ENCODE measurements around the gene MISP3.

The MISP3 gene

DNA sequence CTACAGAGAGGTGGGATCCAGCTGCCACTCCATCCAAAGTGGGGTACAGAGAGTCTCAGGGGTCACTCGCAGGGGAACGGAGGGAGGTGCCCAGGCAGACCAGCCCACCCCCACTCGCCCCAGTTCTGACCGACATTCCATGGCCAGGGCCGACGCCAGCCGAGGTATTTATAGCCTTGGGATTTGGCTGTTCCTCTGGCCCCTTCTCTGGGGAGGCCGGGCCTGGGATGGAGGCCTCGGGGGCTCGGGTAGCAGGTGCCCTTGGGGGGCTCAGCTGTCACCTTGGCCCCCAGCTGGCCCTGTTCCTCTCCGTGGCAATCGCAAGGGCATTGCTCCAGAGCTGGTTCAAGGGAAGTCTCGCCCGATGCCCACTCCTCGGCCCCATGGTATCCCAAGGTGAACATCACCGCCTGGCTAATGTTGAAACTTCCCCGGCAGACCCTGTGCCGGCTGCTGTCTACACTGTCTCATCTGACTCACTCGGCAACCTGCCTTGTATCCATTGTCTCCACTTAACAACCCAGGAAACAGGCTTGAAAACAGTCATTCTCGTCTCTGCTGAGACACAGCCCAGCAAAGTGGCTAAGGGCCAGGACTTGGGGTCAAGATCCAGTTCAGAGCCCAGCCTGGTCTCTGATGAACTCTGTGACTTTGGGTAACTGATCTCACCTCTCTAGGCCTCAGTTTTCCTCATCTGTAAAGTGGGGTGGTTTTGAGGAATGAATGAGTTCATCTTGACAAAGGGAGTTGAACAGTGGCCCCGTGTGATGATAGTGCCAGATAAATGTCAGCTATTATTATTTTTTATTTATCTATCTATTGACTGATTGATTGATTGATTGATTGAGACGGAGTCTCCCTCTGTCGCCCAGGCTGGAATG, 35.2 kb downstream of the MISP3 start:
- no peaks in the 10 kb centered on the region for H3K9me3 ChIP-seq (ENCODE audit: severe bottlenecking)
- H3K27me3 ChIP-seq (ENCODE audit: insufficient read depth, poor library complexity, severe bottlenecking), result no peaks in the 10 kb centered on the region
- DNase-seq (ENCODE audit: low spot score), result no peak
- no peak overlapping the region for H3K4me3 ChIP-seq (ENCODE audit: severe bottlenecking)
- TF ChIP-seq, protein P1, sequence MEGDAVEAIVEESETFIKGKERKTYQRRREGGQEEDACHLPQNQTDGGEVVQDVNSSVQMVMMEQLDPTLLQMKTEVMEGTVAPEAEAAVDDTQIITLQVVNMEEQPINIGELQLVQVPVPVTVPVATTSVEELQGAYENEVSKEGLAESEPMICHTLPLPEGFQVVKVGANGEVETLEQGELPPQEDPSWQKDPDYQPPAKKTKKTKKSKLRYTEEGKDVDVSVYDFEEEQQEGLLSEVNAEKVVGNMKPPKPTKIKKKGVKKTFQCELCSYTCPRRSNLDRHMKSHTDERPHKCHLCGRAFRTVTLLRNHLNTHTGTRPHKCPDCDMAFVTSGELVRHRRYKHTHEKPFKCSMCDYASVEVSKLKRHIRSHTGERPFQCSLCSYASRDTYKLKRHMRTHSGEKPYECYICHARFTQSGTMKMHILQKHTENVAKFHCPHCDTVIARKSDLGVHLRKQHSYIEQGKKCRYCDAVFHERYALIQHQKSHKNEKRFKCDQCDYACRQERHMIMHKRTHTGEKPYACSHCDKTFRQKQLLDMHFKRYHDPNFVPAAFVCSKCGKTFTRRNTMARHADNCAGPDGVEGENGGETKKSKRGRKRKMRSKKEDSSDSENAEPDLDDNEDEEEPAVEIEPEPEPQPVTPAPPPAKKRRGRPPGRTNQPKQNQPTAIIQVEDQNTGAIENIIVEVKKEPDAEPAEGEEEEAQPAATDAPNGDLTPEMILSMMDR (IDR thresholded peaks at IDR 0.05; ENCODE audit: poor library complexity, severe bottlenecking), result no peak
- H3K27ac ChIP-seq (ENCODE audit: poor library complexity, severe bottlenecking), result no peak overlapping the region
- H3K4me1 ChIP-seq (ENCODE audit: insufficient read depth, poor library complexity, severe bottlenecking), result no peaks in the 10 kb centered on the region
- ATAC-seq (ENCODE audit: low read depth), result no peak
- peaks cover 8% of the 10 kb centered on the region for H3K36me3 ChIP-seq (ENCODE audit: low read depth)

DNA sequence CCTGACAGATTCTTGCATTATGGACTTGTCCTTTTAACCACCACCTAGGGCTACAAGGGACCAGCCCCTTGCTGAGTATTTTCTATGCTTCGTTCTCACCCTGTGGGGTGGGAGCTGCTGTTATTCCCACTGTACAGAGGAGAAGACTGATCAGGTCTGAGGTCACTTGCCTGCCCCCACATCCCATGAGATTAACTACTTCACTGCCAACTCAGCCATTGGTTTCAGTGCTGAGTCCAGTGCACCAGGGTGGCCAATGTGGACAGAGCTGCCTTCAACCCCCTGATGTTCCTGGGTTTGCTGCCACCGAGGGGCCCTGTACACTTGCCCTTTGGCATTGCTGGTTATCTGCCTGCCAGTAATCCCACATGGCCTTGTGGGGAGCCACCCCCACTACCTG, 38.1 kb downstream of the MISP3 start:
- Histone ChIP-seq H3K4me3 (ENCODE audit: severe bottlenecking) (no peak overlapping the region), H3K9me3 (ENCODE audit: severe bottlenecking) (no peaks in the 10 kb centered on the region), H3K4me1 (ENCODE audit: insufficient read depth, poor library complexity, severe bottlenecking) (no peaks in the 10 kb centered on the region), H3K27ac (ENCODE audit: poor library complexity, severe bottlenecking) (no peak overlapping the region), H3K36me3 (ENCODE audit: low read depth) (0 out of 2 replicates have a peak, but pooled peaks cover 6% of the 10 kb centered on the region), H3K27me3 (ENCODE audit: insufficient read depth, poor library complexity, severe bottlenecking) (no peaks in the 10 kb centered on the region)
- TF ChIP-seq, protein P1 (IDR thresholded peaks at IDR 0.05; ENCODE audit: poor library complexity, severe bottlenecking), result no peak
- ATAC-seq (ENCODE audit: low read depth) (no peak), DNase-seq (ENCODE audit: low spot score) (no peak)

DNA sequence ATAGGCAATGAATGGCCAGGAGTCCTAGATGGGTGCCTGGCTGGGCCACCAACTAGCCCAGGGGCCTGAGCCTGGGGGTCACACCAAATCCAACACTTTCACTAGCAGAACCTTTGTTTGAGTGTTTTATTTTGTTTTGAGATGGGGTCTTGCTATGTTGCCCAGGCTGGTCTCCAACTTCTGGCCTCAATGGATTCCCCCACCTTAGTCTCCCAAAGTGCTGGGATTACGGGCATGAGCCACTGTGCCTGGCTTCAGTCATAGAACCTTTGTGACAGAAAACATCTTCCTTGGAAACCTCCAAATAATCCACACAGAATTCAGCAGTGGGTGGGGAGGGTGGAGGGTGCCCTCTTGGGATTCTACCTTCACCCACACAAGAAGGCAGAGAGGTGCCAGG, 38.9 kb downstream of the MISP3 start:
- no peaks in the 10 kb centered on the region for H3K27me3 ChIP-seq (ENCODE audit: insufficient read depth, poor library complexity, severe bottlenecking)
- 0 out of 2 replicates have a peak, but pooled peaks cover 2% of the 10 kb centered on the region for H3K36me3 ChIP-seq (ENCODE audit: low read depth)
- ATAC-seq (ENCODE audit: low read depth), result no peak
- DNase-seq (ENCODE audit: low spot score), result no peak
- H3K27ac ChIP-seq (ENCODE audit: poor library complexity, severe bottlenecking), result no peak overlapping the region
- TF ChIP-seq, protein P1 (IDR thresholded peaks at IDR 0.05; ENCODE audit: poor library complexity, severe bottlenecking), result no peak
- H3K4me1 ChIP-seq (ENCODE audit: insufficient read depth, poor library complexity, severe bottlenecking), result no peaks in the 10 kb centered on the region
- no peak overlapping the region for H3K4me3 ChIP-seq (ENCODE audit: severe bottlenecking)
- H3K9me3 ChIP-seq (ENCODE audit: severe bottlenecking), result no peaks in the 10 kb centered on the region

DNA sequence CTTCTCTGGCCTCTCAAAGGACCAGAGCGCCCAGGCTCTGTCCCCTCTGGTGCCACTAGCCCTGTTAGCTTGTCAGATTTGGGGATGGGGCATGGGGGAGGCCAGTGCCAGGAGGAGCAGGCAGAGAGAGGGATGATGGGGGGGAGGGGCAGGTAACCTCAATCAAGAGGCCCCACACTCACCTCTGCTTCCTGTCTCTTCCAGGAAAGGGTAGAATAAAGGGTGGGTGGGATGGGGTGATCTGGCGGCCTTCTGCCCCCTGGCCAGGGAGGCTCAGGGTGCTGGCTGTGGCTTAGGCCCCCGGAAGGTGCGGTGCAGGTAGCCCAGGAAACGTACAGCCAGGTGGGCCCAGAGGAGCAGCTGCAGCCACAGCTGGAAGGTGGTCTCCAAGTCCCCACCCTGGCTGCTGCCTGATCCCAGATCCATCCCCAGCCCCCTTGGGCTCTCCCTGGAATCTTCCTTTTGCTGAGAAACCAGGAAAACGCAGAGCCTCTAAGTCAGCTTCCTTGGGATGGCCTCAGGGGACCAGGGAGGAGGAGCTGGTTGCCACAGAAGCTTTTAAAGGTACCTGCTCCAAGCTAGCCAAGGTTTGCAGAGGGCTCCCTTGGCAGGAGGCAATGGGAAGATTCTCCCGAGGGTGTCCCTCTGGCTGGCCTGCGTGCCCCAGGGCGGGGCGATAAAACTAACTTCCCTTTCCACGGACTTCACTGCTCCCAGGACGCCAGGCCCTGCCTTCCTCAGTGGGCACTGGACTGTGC, 39.6 kb downstream of the MISP3 start:
- H3K27me3 ChIP-seq (ENCODE audit: insufficient read depth, poor library complexity, severe bottlenecking), result no peaks in the 10 kb centered on the region
- ATAC-seq (ENCODE audit: low read depth) (peak; percentile 30; the same call in 2 of the 3 replicates), DNase-seq (ENCODE audit: low spot score) (no peak)
- H3K4me3 ChIP-seq (ENCODE audit: severe bottlenecking), result no peak overlapping the region
- no peaks in the 10 kb centered on the region for H3K36me3 ChIP-seq (ENCODE audit: low read depth)
- H3K27ac ChIP-seq (ENCODE audit: poor library complexity, severe bottlenecking), result peak overlapping the region; percentile 15
- H3K9me3 ChIP-seq (ENCODE audit: severe bottlenecking), result no peaks in the 10 kb centered on the region
- no peaks in the 10 kb centered on the region for H3K4me1 ChIP-seq (ENCODE audit: insufficient read depth, poor library complexity, severe bottlenecking)
- TF ChIP-seq, protein P1 (IDR thresholded peaks at IDR 0.05; ENCODE audit: poor library complexity, severe bottlenecking), result no peak
